Measurements from ENCODE around the gene RASL10B.

- no peak for TF ChIP-seq CTCF (conservative IDR thresholded peaks at IDR 0.05 in 1 of 2, IDR thresholded peaks at IDR 0.05 in 1 of 2; ENCODE audit: extremely low read depth in 1 of 2, insufficient read depth in 1 of 2, low read depth in 1 of 2, low read length in 2 of 2)
- TF ChIP-seq EZH2 (IDR thresholded peaks at IDR 0.05; ENCODE audit: borderline replicate concordance, low read length), result no peak
Measured at GRCh38 chr17:35735036-35735805, 3.8 kb downstream of the RASL10B start.

Data from mammary epithelial cell (primary cell).